DND-41 (cell line): Measurements from ENCODE around the gene AATF.

Experiments
- ATAC-seq: fragments of 200-7000 bp; cut with Tn5 transposase; 3 replicates; pipeline ENCODE4 v1.9.1; 2021; ENCODE audit warnings: low read depth; ENCODE audit not compliant: insufficient read depth
- DNase-seq: peaks from one replicate; pipeline ENCODE4 v3.0.0-alpha.2; 2020
- H2AFZ ChIP-seq: 2 replicates; pipeline ENCODE4 v1.6.0; 2012; ENCODE audit warnings: low read depth, low read length
- H3K27ac ChIP-seq: 2 replicates; pipeline ENCODE4 v1.5.1; 2012; ENCODE audit warnings: low read length, inconsistent platforms
- H3K27me3 ChIP-seq: fragments of 200-600 bp; sonication (generic); 2 replicates; pipeline ENCODE4 v1.6.0; 2012; ENCODE audit warnings: low read length, mild to moderate bottlenecking, inconsistent platforms; ENCODE audit not compliant: insufficient read depth, poor library complexity
- H3K36me3 ChIP-seq: 2 replicates; pipeline ENCODE4 v1.5.1; 2012; ENCODE audit warnings: low read length, inconsistent platforms; ENCODE audit not compliant: insufficient read depth
- H3K4me1 ChIP-seq: 2 replicates; pipeline ENCODE4 v1.5.1; 2012; ENCODE audit warnings: mild to moderate bottlenecking, low read length; ENCODE audit not compliant: insufficient read depth
- H3K4me2 ChIP-seq: 2 replicates; pipeline ENCODE4 v1.6.0; 2012; ENCODE audit warnings: mild to moderate bottlenecking, moderate library complexity, low read length, inconsistent platforms; ENCODE audit not compliant: insufficient read depth
- H3K4me3 ChIP-seq, 2 experiments: fragments of 200-600 bp in 1 of 2; shearing (Covaris generic) in 1 of 2; 2 replicates each; pipeline ENCODE4 v1.5.1; 2012 to 2016; ENCODE audit warnings: inconsistent platforms in 2 of 2, low read length in 2 of 2, mild to moderate bottlenecking in 2 of 2, low read depth in 1 of 2, moderate library complexity in 1 of 2
- H3K79me2 ChIP-seq: 2 replicates; pipeline ENCODE4 v1.6.0; 2012; ENCODE audit warnings: low read length, inconsistent platforms; ENCODE audit not compliant: insufficient read depth
- H3K9ac ChIP-seq: 2 replicates; pipeline ENCODE4 v1.6.0; 2012; ENCODE audit warnings: low read depth, mild to moderate bottlenecking, inconsistent platforms, low read length, moderate library complexity
- H3K9me3 ChIP-seq: 2 replicates; pipeline ENCODE4 v1.5.1; 2012; ENCODE audit warnings: low read length, moderate library complexity, mild to moderate bottlenecking, inconsistent platforms; ENCODE audit not compliant: insufficient read depth, severe bottlenecking
- H4K20me1 ChIP-seq: 2 replicates; pipeline ENCODE4 v1.6.0; 2012; ENCODE audit warnings: low read length; ENCODE audit not compliant: insufficient read depth
- CTCF ChIP-seq: IDR thresholded peaks from 2 replicates; pipeline ENCODE4 v1.5.1; 2012; ENCODE audit warnings: borderline replicate concordance, low read length, moderate library complexity, mild to moderate bottlenecking; ENCODE audit not compliant: poor library complexity, severe bottlenecking; ENCODE audit errors: extremely low read depth
- EZH2 ChIP-seq: IDR thresholded peaks from 3 replicates; pipeline ENCODE4 v1.6.1; 2012; ENCODE audit warnings: borderline replicate concordance, low read depth, mild to moderate bottlenecking, moderate library complexity, low read length, inconsistent platforms; ENCODE audit not compliant: severe bottlenecking

The AATF gene

GRCh38 chr17:36921095-36921851 is 27.5 kb upstream of the AATF start:
- H3K4me2 ChIP-seq, result no peak overlapping the region
- H3K79me2 ChIP-seq, result no peaks in the 10 kb centered on the region
- no peaks in the 10 kb centered on the region for H4K20me1 ChIP-seq
- no peak for DNase-seq
- H3K4me3 ChIP-seq, result no peak overlapping the region
- H3K27ac ChIP-seq, result no peak overlapping the region
- H2AFZ ChIP-seq, result no peak overlapping the region
- no peak for TF ChIP-seq CTCF
- no peak for TF ChIP-seq EZH2
- H3K4me1 ChIP-seq, result no peaks in the 10 kb centered on the region
- H3K27me3 ChIP-seq, result peaks cover 32% of the 10 kb centered on the region
- no peak for ATAC-seq
- H3K36me3 ChIP-seq, result no peaks in the 10 kb centered on the region
- no peaks in the 10 kb centered on the region for H3K9me3 ChIP-seq
- H3K9ac ChIP-seq, result no peak overlapping the region

GRCh38 chr17:36922175-36922574 is 26.6 kb upstream of the AATF start:
- no peak overlapping the region for H3K27ac ChIP-seq
- H3K4me2 ChIP-seq, result no peak overlapping the region
- no peaks in the 10 kb centered on the region for H3K4me1 ChIP-seq

GRCh38 chr17:36923814-36924221 is 24.9 kb upstream of the AATF start:
- Histone ChIP-seq H3K27me3 (peaks cover 31% of the 10 kb centered on the region), H4K20me1 (no peaks in the 10 kb centered on the region), H3K4me3 (no peak overlapping the region), H3K4me1 (no peaks in the 10 kb centered on the region), H3K9ac (no peak overlapping the region), H3K4me2 (no peak overlapping the region), H3K36me3 (no peaks in the 10 kb centered on the region), H2AFZ (no peak overlapping the region), H3K27ac (no peak overlapping the region), H3K79me2 (no peaks in the 10 kb centered on the region), H3K9me3 (no peaks in the 10 kb centered on the region)
- ATAC-seq (no peak), DNase-seq (no peak)
- no peak for TF ChIP-seq CTCF
- TF ChIP-seq EZH2, result no peak

More at GRCh38 chr17:36922175-36922574, 26.6 kb upstream of the AATF start:
- Histone ChIP-seq H3K9me3 (no peaks in the 10 kb centered on the region), H2AFZ (no peak overlapping the region), H3K79me2 (no peaks in the 10 kb centered on the region), H3K36me3 (no peaks in the 10 kb centered on the region), H3K27me3 (peaks cover 31% of the 10 kb centered on the region), H3K9ac (no peak overlapping the region), H4K20me1 (no peaks in the 10 kb centered on the region), H3K4me3 (no peak overlapping the region)
- TF ChIP-seq EZH2, result no peak
- no peak for TF ChIP-seq CTCF
- DNase-seq (no peak), ATAC-seq (no peak)
